Ishikawa (cell line): Measurements from ENCODE around the gene TEAD4.

ENCODE experiments used
- EP300 ChIP-seq: IDR thresholded peaks from 2 replicates; pipeline ENCODE4 v1.6.1; 2012; ENCODE audit warnings: borderline replicate concordance
- FOXM1 ChIP-seq: IDR thresholded peaks from 2 replicates; pipeline ENCODE4 v1.6.1; 2012; ENCODE audit warnings: low read depth, borderline replicate concordance
- NFIC ChIP-seq: IDR thresholded peaks from 2 replicates; pipeline ENCODE4 v1.6.1; 2012
- TAF1 ChIP-seq: IDR thresholded peaks from 2 replicates; pipeline ENCODE4 v1.6.1; 2012; ENCODE audit warnings: low read depth, mild to moderate bottlenecking
- TEAD4 ChIP-seq: IDR thresholded peaks from 2 replicates; pipeline ENCODE4 v1.6.1; 2012
- YY1 ChIP-seq: IDR thresholded peaks from 2 replicates; pipeline ENCODE4 v1.6.1; 2012; ENCODE audit warnings: low read depth
- TF ChIP-seq, protein P1 (sequence below): IDR thresholded peaks from 2 replicates; pipeline ENCODE4 v1.6.1; 2012

DNA sequence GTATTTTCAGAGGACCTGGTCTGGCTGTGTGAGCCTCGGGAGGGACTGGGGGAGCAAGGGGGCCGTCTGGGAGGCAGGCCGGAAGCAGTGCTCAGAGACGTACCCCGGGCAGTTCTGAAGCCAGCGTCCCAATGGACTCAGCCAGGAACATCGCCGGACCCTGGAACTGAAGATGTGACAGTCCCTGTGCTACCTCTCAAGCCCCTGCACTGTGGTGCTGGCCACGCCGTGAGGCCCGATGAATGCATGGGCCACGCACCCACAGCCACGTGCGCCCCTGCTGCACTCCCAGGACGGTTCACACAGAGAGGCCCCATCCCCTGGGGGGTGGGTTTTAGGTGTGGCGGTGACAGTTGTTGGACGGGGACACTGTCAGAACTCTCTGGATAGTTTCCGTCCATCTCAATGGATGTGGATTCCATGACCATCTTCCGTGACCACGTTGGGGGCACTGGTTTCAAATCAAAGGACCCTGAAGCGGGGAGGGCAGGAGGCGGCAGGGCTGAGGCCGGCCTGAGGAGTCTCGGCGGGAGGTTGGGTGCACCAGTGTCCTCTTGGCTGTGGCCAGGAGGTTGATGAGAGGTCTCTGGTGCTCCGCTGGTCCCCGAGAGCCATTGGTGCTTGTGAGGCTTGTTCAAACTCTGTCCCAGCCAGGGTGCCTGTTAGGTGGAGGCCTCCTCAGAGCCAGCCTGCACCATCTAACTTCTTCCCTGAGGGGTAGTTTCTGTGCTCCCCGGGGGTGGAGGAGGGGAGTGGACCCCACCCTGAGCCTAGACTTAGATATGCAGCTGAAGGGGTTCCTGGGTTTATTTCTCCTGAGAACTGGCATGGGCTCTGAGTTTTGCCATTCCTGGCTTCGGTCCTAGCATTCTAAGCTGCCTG, 81.7 kb downstream of the TEAD4 start:
- no peak for TF ChIP-seq YY1
- TF ChIP-seq EP300, result no peak
- TF ChIP-seq TAF1, result no peak
- no peak for TF ChIP-seq NFIC
- TF ChIP-seq, protein P1, sequence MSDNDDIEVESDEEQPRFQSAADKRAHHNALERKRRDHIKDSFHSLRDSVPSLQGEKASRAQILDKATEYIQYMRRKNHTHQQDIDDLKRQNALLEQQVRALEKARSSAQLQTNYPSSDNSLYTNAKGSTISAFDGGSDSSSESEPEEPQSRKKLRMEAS, result no peak
- TF ChIP-seq FOXM1, result no peak
- no peak for TF ChIP-seq TEAD4
